KOPT-K1 (cell line): ENCODE data around the gene ICAM1.
"Not testable (repeated sequence)": the region's sequence is repeated elsewhere in the genome, so short reads cannot be mapped to it uniquely, and the experiment has no call there.

Source experiments
- H3K27ac ChIP-seq: fragments of 200-600 bp; sonication (generic); 2 replicates; pipeline ENCODE4 v1.5.1; 2016; ENCODE audit warnings: antibody characterized with exemption, mild to moderate bottlenecking, low read depth, low read length; ENCODE audit not compliant: poor library complexity, severe bottlenecking
- H3K36me3 ChIP-seq: fragments of 200-600 bp; sonication (generic); 2 replicates; pipeline ENCODE4 v1.5.1; 2017; ENCODE audit warnings: antibody characterized with exemption, mild to moderate bottlenecking, low read length, moderate library complexity; ENCODE audit not compliant: insufficient read depth
- H3K9me3 ChIP-seq: fragments of 200-600 bp; sonication (generic); 2 replicates; pipeline ENCODE4 v1.5.1; 2017; ENCODE audit warnings: antibody characterized with exemption, low read length, mild to moderate bottlenecking; ENCODE audit not compliant: insufficient read depth, poor library complexity, severe bottlenecking

Gene ICAM1

DNA sequence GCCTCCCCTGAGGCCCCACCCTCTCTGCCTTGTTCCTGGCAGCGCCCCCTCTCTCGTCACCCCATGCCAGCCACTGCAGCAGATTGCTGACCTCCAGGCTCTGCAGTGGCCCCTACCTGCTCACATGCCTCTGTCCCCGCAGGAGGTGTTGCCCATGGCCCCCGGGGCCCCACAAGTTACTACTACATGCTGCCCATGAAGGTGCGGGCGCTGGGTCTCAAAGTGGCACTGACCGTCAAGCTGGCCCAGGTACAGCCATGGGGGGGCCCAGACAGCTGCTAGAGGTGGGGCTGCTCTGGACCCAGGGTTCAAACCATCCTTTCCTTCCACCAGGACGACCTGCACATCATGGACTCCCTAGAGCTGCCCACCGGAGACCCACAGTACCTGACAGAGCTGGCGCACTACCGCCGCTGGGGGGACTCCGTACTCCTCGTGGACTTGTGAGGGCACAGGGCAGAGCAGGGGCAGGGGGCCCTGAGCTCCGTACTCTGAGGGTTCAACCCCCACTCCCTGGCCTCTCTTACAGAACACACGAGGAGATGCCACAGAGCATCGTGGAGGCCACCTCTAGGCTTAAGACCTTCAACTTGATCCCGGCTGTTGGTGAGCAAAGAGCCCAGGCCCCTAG is 12.7 kb upstream of the ICAM1 start:
- Histone ChIP-seq H3K9me3 (no peaks in the 10 kb centered on the region), H3K36me3 (peaks cover 66% of the 10 kb centered on the region), H3K27ac (no peak overlapping the region)

DNA sequence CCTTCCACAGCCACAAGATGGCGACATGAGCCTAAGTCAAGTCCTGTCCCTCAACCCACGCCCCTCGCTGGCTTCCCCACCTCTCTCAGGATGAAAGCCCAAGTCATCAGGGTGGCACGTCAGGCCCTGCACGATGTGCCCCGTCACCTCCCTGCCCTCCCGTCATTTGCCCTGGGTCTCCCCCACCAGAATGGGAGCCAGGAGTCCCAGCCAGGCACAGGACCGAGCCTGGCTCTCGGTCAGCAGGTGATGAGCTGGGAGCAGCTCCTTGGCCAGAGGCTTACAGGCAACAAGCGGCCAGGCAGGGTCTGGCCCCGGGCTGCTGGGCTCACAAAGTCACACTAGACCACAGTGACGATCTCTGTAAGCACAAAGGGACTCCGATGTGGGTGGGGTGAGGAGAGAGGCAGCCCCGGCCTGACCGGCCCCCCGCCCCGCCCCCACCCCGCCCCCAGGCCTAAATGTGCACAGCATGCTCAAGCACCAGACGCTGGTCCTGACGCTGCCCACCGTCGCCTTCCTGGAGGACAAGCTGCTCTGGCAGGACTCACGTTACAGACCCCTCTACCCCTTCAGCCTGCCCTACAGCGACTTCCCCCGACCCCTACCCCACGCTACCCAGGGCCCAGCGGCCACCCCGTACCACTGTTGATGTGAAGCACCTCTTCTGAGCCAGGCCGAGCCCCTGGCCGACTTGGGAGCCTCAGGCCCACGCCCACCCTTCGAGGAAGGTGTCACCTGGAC is 11.6 kb upstream of the ICAM1 start:
- no peak overlapping the region for H3K27ac ChIP-seq
- no peaks in the 10 kb centered on the region for H3K9me3 ChIP-seq
- H3K36me3 ChIP-seq = peaks cover 57% of the 10 kb centered on the region

DNA sequence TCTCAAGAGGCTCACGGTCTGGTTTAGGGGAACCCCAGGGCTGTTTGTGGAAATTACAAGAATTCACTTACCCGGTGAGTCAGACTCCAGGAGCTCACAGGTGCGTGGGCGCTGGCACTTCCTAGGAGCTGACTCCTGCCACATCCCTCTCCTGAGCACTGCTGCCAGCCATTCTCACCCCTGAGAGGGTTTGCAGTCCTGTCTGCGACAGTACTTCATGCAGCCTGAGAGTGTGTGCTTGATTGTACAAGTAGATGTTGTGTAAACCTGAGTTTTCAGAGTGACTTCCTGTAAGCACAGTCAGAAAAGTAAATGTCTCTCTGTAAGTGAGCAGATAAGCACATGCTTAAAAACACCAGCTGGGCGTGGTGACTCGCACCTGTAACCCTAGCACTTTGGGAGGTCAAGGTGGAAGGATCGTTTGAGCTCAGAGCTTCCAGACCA is 10.8 kb upstream of the ICAM1 start:
- H3K27ac ChIP-seq = no peak overlapping the region
- peaks cover 48% of the 10 kb centered on the region for H3K36me3 ChIP-seq
- no peaks in the 10 kb centered on the region for H3K9me3 ChIP-seq

DNA sequence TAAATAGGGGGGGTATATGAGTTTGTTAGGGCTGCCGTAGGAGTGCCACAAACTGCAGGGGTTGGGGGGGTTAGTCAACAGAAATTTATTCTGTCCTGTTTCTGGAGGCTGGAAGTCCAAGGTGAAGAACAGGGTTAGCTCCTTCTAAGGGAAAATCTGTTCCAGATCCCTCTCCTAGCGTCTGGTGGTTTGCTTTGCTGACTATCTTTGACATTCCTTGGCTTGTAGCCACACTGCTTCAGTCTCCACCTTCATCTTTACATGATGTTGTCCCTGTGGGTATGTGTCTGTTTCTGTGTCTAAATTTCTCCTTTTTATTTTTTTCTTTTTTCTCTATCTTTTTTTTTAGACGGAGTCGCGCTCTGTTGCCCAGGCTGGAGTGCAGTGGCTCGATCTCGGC is 8.1 kb upstream of the ICAM1 start:
- no peak overlapping the region for H3K27ac ChIP-seq
- peaks cover 23% of the 10 kb centered on the region for H3K36me3 ChIP-seq
- H3K9me3 ChIP-seq = no peaks in the 10 kb centered on the region

DNA sequence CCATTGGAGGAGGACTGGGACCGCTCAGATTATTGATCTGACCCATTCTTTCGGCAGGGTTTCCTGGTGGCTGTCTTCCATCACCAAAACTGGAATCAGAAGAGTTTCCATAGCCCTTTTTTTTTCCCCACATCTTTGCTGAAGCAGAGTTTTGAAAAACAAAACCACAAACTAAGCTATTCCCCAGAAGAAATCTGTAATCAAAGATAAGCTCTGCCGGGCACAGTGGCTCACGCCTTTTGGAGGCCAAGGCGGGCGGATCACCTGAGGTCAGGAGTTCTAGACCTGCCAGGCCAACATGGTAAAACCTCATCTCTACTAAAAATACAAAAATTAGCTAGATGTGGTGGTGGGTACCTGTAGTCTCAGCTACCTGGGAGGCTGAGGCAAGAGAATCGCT is 4.2 kb upstream of the ICAM1 start:
- no peaks in the 10 kb centered on the region for H3K36me3 ChIP-seq
- no peak overlapping the region for H3K27ac ChIP-seq
- H3K9me3 ChIP-seq = no peaks in the 10 kb centered on the region

DNA sequence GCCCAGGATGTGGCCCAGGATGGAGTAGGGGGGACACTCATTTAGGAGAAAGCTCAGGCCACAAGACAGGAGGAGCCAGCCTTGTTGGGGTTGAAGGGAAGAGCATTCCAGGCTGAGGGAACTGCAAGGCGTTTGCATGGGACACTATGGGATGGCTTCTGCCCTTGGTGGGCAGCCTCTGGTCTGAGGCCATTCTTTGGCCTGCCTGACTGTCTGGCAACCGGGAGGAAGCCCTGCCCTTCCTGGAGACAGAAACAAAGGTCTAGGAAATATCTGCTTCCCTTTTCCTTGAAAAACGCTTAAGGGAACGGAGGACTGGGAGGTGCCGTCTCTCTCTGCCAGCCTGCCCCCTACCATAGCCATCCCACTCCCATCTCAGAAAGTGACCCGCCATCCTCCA is 2.8 kb upstream of the ICAM1 start:
- Histone ChIP-seq H3K36me3 (no peaks in the 10 kb centered on the region), H3K9me3 (no peaks in the 10 kb centered on the region), H3K27ac (no peak overlapping the region)

DNA sequence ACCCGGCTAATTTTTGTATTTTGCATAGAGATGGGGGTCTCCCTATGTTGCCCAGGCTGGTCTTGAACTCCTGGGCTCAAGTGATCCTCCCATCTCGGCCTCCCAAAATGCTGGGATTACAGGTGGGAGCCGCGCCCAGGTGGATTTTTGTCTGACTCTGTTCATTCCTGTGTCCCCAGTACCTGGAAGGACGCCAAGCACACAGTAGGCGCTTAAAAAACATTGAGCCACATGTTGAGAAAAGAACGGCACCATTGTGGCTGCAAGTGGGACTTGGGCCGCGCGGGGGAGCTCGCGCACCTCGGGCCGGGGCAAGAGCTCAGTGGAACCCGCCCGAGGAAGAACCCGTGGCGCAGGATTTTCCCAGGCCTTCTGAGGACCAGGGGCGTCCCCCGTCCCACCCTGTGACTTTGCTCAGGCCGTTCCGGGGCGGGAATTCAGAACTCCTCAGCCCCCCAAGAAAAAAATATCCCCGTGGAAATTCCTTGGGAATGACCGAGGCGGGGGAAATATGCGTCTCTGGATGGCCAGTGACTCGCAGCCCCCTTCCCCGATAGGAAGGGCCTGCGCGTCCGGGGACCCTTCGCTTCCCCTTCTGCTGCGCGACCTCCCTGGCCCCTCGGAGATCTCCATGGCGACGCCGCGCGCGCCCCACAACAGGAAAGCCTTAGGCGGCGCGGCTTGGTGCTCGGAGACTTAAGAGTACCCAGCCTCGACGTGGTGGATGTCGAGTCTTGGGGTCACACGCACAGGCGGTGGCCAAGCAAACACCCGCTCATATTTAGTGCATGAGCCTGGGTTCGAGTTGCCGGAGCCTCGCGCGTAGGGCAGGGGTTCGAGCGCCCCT is 1.4 kb upstream of the ICAM1 start:
- no peak overlapping the region for H3K27ac ChIP-seq
- H3K9me3 ChIP-seq = no peaks in the 10 kb centered on the region
- no peaks in the 10 kb centered on the region for H3K36me3 ChIP-seq

DNA sequence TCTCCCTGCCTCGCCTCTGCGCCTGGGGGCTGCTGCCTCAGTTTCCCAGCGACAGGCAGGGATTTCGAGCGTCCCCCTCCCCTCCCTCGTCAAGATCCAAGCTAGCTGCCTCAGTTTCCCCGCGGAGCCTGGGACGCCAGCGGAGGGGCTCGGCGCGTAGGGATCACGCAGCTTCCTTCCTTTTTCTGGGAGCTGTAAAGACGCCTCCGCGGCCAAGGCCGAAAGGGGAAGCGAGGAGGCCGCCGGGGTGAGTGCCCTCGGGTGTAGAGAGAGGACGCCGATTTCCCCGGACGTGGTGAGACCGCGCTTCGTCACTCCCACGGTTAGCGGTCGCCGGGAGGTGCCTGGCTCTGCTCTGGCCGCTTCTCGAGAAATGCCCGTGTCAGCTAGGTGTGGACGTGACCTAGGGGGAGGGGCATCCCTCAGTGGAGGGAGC is 722 bp upstream of the ICAM1 start:
- Histone ChIP-seq H3K36me3 (no peaks in the 10 kb centered on the region), H3K27ac (peak overlapping the region; percentile 45), H3K9me3 (no peaks in the 10 kb centered on the region)

DNA sequence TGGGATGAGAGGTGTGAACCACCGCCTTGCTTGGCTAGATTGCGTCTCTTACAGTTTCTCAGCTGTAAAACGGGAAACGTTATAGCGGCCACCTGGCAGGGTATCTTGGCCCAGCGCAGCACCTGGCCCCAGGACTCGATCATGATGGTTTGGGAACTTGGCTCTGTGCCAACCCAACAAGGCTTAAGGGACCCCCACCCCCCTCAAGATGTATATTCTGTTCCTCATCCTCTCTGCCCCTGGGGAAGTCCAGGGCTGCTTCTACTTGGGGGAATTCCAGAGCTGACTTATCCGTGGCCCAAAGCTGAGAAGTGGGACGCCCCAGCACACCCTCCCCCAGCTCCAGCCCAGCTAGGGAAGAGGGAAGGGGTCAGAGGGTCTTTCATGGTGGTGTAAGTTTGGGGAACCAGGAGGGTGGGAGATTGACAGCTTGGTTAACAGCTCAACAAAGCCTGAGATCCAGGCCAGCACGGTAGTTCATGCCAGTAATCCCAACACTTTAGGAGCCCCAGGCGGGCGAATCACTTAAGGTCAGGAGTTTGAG is 695 bp downstream of the ICAM1 start:
- Histone ChIP-seq H3K9me3 (no peaks in the 10 kb centered on the region), H3K27ac (no peak overlapping the region), H3K36me3 (no peaks in the 10 kb centered on the region)

DNA sequence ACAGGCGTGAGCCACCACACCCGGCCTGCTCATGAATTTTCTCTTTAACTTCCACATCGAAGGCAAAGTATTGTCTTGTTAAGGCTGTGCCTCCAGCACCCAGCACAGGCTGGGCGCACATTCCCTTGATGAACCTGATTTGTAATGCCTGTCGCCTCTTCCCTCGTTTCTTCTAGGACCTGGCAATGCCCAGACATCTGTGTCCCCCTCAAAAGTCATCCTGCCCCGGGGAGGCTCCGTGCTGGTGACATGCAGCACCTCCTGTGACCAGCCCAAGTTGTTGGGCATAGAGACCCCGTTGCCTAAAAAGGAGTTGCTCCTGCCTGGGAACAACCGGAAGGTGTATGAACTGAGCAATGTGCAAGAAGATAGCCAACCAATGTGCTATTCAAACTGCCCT is 3.7 kb downstream of the ICAM1 start:
- Histone ChIP-seq H3K9me3 (no peaks in the 10 kb centered on the region), H3K27ac (no peak overlapping the region), H3K36me3 (no peaks in the 10 kb centered on the region)

DNA sequence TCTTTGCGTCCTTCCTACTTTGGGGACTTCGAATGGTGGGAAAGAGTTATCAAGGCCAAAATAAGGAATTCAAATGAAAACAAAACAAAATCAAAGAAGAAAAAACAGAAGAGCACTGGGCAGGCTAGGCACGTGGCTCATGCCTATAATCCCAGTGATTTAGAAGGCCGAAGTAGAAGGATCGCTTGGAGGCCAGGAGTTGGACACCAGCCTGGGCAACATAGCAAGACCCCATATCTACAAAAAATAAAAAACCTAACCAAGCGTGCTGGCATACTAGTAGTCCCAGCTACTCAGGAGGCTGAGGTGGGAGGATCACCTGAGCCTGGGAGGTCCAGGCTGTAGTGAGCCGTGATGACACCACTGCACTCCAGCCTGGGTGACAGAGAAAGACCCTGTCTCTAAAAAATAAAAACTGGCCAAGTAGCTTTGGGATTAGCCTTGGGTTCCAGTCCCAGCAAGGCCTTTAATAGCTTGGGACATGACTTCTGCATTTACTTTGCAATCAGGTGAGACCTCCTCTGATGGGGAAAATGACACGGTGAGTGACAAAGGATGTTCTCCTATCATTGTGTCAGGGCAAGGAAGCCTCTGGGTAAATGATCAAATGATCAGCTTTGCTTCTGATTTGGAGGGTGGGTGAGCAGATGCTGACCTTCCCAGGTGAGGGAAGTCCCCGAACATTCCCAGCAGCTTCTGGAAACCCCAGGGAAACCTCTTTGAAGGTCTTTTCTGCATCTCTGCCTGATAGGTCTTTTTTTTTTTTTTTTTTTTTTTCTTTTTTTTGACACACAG is 7.1 kb downstream of the ICAM1 start:
- Histone ChIP-seq H3K27ac (no peak overlapping the region), H3K36me3 (no peaks in the 10 kb centered on the region), H3K9me3 (no peaks in the 10 kb centered on the region)

DNA sequence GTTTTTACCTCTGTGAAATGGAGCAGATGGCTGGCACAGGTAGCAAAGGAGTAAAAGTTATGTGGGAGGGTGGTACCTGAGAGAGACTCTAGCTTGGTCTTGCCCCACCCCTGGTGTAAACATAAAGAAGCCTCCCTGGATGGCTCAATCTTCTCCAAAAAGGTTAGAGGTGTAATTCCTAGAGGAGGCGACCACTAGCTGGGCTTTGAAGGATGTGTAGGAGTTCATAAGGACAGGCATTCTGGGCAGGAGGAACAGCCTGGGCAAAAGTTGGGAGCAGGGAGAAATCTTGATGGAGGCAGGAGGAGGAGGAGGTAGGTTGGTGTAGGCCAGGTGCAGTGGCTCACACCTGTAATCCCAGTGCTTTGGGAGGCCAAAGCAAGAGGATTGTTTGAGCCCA is 8.0 kb downstream of the ICAM1 start:
- Histone ChIP-seq H3K9me3 (no peaks in the 10 kb centered on the region), H3K27ac (no peak overlapping the region), H3K36me3 (no peaks in the 10 kb centered on the region)

DNA sequence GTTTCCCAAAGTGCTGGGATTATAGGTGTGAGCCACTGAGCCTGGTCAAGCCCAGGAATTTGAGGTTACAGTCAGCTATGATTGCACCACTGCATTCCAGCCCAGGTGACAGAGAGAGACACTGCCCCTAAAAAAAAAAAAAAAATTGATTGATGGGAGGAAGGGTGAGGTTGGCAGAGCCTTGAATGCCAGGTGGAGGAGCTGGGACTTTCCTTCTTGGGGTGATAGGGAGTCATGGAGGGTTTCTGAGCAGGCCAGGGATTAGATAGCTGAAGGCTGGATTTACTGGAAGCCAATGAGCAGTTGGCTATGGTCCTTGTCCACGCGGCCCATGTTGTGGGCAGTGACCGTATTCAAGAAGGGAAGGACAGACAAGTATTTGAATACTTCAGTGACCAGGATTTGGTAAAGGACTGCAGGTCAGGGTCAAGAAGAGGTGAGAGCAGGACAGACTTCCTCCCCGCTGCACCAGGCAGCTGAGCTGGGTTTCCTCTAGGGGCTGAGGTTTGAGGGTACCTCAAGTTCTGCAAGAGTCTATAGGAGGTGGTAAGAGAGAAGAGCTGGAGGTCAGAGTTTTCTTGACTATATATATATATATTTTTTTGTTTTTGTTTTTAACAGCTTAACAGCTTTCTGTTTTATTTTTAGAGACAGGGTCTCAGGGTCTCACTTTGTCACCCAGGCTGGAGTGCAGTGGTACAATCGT is 9.0 kb downstream of the ICAM1 start:
- Histone ChIP-seq H3K36me3 (no peaks in the 10 kb centered on the region), H3K27ac (no peak overlapping the region)

DNA sequence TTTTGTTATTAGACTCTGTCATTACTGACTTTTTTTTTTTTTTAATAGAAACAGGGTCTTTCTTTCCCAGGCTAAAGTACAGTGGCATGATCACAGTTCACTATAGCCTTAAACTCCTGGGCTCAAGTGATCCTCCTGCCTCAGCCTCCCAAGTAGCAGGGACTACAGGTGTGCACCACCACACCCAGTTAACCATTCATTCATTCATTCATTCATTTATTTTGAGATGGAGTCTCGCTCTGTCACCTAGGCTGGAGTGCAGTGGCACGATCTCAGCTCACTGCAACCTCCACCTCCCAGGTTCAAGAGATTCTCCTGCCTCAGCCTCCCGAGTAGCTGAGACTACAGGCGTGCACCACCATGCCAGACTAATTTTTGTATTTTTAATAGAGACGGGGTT is 11.1 kb downstream of the ICAM1 start:
- not testable (repeated sequence) for H3K36me3 ChIP-seq

More for the DNA sequence above, 9.0 kb downstream of the ICAM1 start:
- H3K9me3 ChIP-seq = no peaks in the 10 kb centered on the region

More for the DNA sequence above, 11.1 kb downstream of the ICAM1 start:
- H3K9me3 ChIP-seq, H3K27ac ChIP-seq: not testable (repeated sequence)
